Liver (tissue), 9 donors: ENCODE measurements around the gene IL17RC. TPM values are rescaled to one million over a fixed set of nuclear protein-coding genes. Genes with fewer than 3 reads are reported as not detected.

Experiments
- DNase-seq: peaks from one replicate; pipeline ENCODE4 v3.0.0-alpha.2; 2017; ENCODE audit warnings: low spot score
- H3K27ac ChIP-seq, 2 donors: one replicate each; pipeline ENCODE4 v1.7.0; 2013; ENCODE audit warnings: inconsistent platforms in 2 of 2, low read length in 2 of 2, control low read depth in 1 of 2, low read depth in 1 of 2, mild to moderate bottlenecking in 1 of 2
- H3K27me3 ChIP-seq, 4 donors: one replicate each; pipeline versions ENCODE4 v1.6.1 to v1.7.0; 2013; ENCODE audit warnings: low read length in 3 of 4, inconsistent platforms in 1 of 4, mild to moderate bottlenecking in 1 of 4, moderate library complexity in 1 of 4; ENCODE audit not compliant: control insufficient read depth in 4 of 4, insufficient read depth in 4 of 4
- H3K36me3 ChIP-seq, 4 donors: one replicate each; pipeline versions ENCODE4 v1.6.1 to v1.7.0; 2013; ENCODE audit warnings: low read length in 3 of 4, mild to moderate bottlenecking in 3 of 4, low read depth in 1 of 4, moderate library complexity in 1 of 4; ENCODE audit not compliant: control insufficient read depth in 4 of 4, insufficient read depth in 3 of 4
- H3K4me1 ChIP-seq, 4 donors: one replicate each; pipeline versions ENCODE4 v1.6.1 to v1.7.0; 2013; ENCODE audit warnings: low read length in 3 of 4, mild to moderate bottlenecking in 3 of 4, moderate library complexity in 1 of 4; ENCODE audit not compliant: control insufficient read depth in 4 of 4, insufficient read depth in 4 of 4
- H3K4me3 ChIP-seq, 3 donors: one replicate each; pipeline versions ENCODE4 v1.6.1 to v1.7.0; 2013; ENCODE audit warnings: low read length in 3 of 3, control low read depth in 1 of 3, low read depth in 1 of 3, mild to moderate bottlenecking in 1 of 3
- H3K9ac ChIP-seq, 2 donors: one replicate each; pipeline ENCODE4 v1.7.0; 2013; ENCODE audit warnings: low read length in 2 of 2, mild to moderate bottlenecking in 2 of 2, moderate library complexity in 2 of 2, control low read depth in 1 of 2, low read depth in 1 of 2
- H3K9me3 ChIP-seq, 4 donors: one replicate each; pipeline versions ENCODE4 v1.6.1 to v1.7.0; 2013; ENCODE audit warnings: low read length in 3 of 4; ENCODE audit not compliant: control insufficient read depth in 4 of 4
- EGR1 ChIP-seq, 2 donors: IDR thresholded peaks; 2 replicates each; pipeline ENCODE4 v1.6.1; 2016 to 2018; ENCODE audit warnings: antibody characterized with exemption in 2 of 2, low read depth in 2 of 2
- FOXA1 ChIP-seq: IDR thresholded peaks from 2 replicates; pipeline ENCODE4 v1.6.1; 2016; ENCODE audit warnings: antibody characterized with exemption
- FOXA2 ChIP-seq: IDR thresholded peaks from 2 replicates; pipeline ENCODE4 v1.6.1; 2016; ENCODE audit warnings: antibody characterized with exemption
- GABPA ChIP-seq, 2 donors: IDR thresholded peaks in 1 of 2; conservative IDR thresholded peaks in 1 of 2; 2 replicates each; pipeline ENCODE4 v1.6.1; 2016; ENCODE audit warnings: antibody characterized with exemption in 2 of 2, mild to moderate bottlenecking in 1 of 2, moderate library complexity in 1 of 2
- HNF4A ChIP-seq, 2 donors: conservative IDR thresholded peaks; 2 replicates each; pipeline ENCODE4 v1.6.1; 2016; ENCODE audit warnings: antibody characterized with exemption in 2 of 2, mild to moderate bottlenecking in 2 of 2
- HNF4G ChIP-seq: IDR thresholded peaks from 2 replicates; pipeline ENCODE4 v1.6.1; 2016; ENCODE audit warnings: antibody characterized with exemption
- JUND ChIP-seq, 2 donors: IDR thresholded peaks; 2 replicates each; pipeline ENCODE4 v1.6.1; 2016; ENCODE audit warnings: antibody characterized with exemption in 2 of 2
- NR2F2 ChIP-seq: IDR thresholded peaks from 2 replicates; pipeline ENCODE4 v1.6.1; 2016; ENCODE audit warnings: antibody characterized with exemption
- RAD21 ChIP-seq, 2 donors: IDR thresholded peaks; 2 replicates each; pipeline ENCODE4 v1.6.1; 2016; ENCODE audit warnings: antibody characterized with exemption in 2 of 2, mild to moderate bottlenecking in 2 of 2
- RXRA ChIP-seq, 2 donors: IDR thresholded peaks; 2 replicates each; pipeline ENCODE4 v1.6.1; 2017 to 2018; ENCODE audit warnings: antibody characterized with exemption in 2 of 2, mild to moderate bottlenecking in 1 of 2
- SP1 ChIP-seq: IDR thresholded peaks from 2 replicates; pipeline ENCODE4 v1.6.1; 2018; ENCODE audit warnings: antibody characterized with exemption, mild to moderate bottlenecking
- TAF1 ChIP-seq: conservative IDR thresholded peaks from 2 replicates; pipeline ENCODE4 v1.6.1; 2016; ENCODE audit warnings: antibody characterized with exemption, mild to moderate bottlenecking
- YY1 ChIP-seq: IDR thresholded peaks from 2 replicates; pipeline ENCODE4 v1.6.1; 2016; ENCODE audit warnings: antibody characterized with exemption, mild to moderate bottlenecking
- WGBS: extraction: QIAGEN DNeasy Blood & Tissue Kit; methylation state at CpG from one replicate; pipeline ENCODE4 v1.1.7; 2013; 5-methylcytosine and 5-hydroxymethylcytosine counted together
- polyA plus RNA-seq, 2 donors: library from polyadenylated mRNA; stranded (reverse) in 1 of 2; unstranded in 1 of 2; fragments of 200-250 nt in 1 of 2; fragments of >200 nt in 1 of 2; fragmentation: Nextera tagmentation in 1 of 2; extraction: Ambion mirVana in 1 of 2; gene quantifications; one replicate each; pipeline versions ENCODE4 v1.2.1 to v1.2.3, GENCODE V29; 2013 to 2015
- total RNA-seq, 2 donors: library from RNA; depleted of rRNA; stranded (reverse); fragments of >200 nt; gene quantifications; one replicate each; pipeline ENCODE4 v1.2.3, GENCODE V29; 2014
- TF ChIP-seq, protein P1 (sequence below): IDR thresholded peaks from 2 replicates; pipeline ENCODE4 v1.6.1; 2016; ENCODE audit warnings: antibody characterized with exemption
- TF ChIP-seq, protein P2 (sequence below): fragments of 150-350 bp; IDR thresholded peaks from 2 replicates; pipeline ENCODE4 v1.5.1; 2017; ENCODE audit warnings: improper control_type of control experiment, low read depth, low read length; ENCODE audit not compliant: missing input control
- TF ChIP-seq, protein P3 (sequence below): IDR thresholded peaks from 2 replicates; pipeline ENCODE4 v1.6.1; 2016; ENCODE audit warnings: antibody characterized with exemption, mild to moderate bottlenecking
- donor health status: healthy.
- donor health status: healthy.
- donor health status: healthy.
- donor health status: healthy.
- donor health status: healthy.

Gene IL17RC
- total and polyA plus RNA-seq, 4 donors = 15.4 to 62.8 (median 25.7) TPM

DNA sequence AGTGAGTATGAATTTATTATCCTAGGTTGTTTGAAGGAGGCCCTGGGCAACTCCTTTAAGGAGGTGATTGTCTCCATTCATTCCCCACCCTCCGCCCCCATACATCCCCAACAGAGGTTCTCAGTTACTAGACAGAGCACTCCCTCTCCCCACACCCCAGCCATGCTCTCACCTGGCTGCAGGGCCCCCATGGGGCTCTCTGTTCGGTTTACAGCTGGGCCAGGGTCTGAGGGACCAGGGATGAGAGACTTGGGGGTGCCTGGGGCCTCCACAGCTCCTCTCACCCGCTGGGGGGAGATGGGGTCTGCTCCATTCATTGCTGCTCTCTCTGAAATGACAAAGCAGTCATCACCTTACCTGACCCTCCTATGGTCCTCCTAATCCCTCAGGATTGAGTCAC is 31.7 kb downstream of the IL17RC start:
- H3K9me3 ChIP-seq = no peaks in the 10 kb centered on the region
- no peak overlapping the region for H3K9ac ChIP-seq
- H3K4me1 ChIP-seq = peaks cover 6 to 25% (median 18%) of the 10 kb centered on the region in 4 donors
- no peak for DNase-seq
- H3K27me3 ChIP-seq = peaks cover 0 to 3% (median 0%) of the 10 kb centered on the region in 4 donors
- TF ChIP-seq, protein P1, sequence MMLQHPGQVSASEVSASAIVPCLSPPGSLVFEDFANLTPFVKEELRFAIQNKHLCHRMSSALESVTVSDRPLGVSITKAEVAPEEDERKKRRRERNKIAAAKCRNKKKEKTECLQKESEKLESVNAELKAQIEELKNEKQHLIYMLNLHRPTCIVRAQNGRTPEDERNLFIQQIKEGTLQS = no peak
- no peak for TF ChIP-seq TAF1
- TF ChIP-seq GABPA (IDR thresholded peaks at IDR 0.05 in 1 of 2, conservative IDR thresholded peaks at IDR 0.05 in 1 of 2) = no peak
- TF ChIP-seq FOXA2 = no peak
- TF ChIP-seq JUND (IDR thresholded peaks at IDR 0.05) = no peak
- TF ChIP-seq HNF4G = no peak
- no peak overlapping the region for H3K4me3 ChIP-seq
- WGBS = 92% methylated on average over 3 of the region's 3 CpGs
- no peak overlapping the region for H3K27ac ChIP-seq
- H3K36me3 ChIP-seq = peaks cover 0 to 6% (median 4%) of the 10 kb centered on the region in 4 donors

DNA sequence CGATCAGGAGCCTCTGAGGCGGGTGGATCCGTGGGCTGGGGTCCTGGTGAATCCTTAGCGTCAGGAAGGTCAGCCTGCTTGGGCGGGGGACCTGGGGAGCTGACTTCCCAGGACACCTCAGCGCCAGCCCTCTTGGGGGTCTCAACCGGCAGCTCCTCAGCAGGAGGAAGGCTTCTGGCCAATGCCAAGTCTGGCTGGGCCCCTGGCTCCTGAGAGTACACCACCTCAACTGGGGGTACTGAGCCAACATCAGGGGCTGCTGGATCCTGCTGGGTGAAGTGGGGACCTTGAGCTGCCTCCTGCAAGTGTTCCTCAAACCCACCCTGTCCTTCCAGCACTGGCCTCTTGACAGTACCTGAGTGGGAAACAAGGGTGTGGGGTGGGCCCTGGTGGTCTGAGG is 32.2 kb downstream of the IL17RC start:
- DNase-seq = no peak
- Histone ChIP-seq H3K9ac (no peak overlapping the region), H3K4me1 (peaks cover 6 to 25% (median 18%) of the 10 kb centered on the region in 4 donors), H3K36me3 (peaks cover 0 to under 1% (median under 1%) of the 10 kb centered on the region in 4 donors), H3K27ac (no peak overlapping the region), H3K4me3 (no peak overlapping the region), H3K27me3 (peaks cover 0 to 3% (median 0%) of the 10 kb centered on the region in 4 donors), H3K9me3 (no peaks in the 10 kb centered on the region)
- WGBS = 98% methylated on average over 7 of the region's 7 CpGs
- no peak for TF ChIP-seq HNF4A (conservative IDR thresholded peaks at IDR 0.05)

DNA sequence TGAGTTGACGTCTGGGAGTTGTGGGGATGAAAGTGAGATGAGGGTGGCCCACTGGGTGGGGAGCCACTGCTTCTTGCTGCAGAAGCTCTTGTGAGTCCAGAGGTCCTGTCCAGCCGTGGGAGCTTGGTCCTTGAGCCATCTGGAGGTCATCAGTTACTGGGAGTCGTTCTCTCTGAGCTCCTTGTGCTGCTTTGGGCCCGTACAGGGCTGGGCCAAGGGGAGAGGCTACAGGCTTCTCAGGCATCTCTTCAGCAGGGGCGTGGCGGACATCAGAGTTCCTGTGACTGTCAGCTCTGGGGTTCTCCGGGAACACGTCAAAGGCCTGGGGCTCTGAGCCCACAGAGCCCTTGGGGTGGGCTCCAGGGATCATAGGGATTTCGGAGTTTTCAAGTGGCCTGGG is 32.7 kb downstream of the IL17RC start:
- 91% methylated on average over 9 of the region's 9 CpGs for WGBS

More for the DNA sequence above, 32.7 kb downstream of the IL17RC start:
- TF ChIP-seq HNF4G (no peak), YY1 (no peak), NR2F2 (no peak), FOXA2 (no peak), EGR1 (IDR thresholded peaks at IDR 0.05; ENCODE audit: low read depth in 2 of 2) (no peak), RXRA (IDR thresholded peaks at IDR 0.05) (no peak), TAF1 (no peak), FOXA1 (no peak), HNF4A (conservative IDR thresholded peaks at IDR 0.05) (no peak), SP1 (no peak), RAD21 (IDR thresholded peaks at IDR 0.05) (no peak), GABPA (IDR thresholded peaks at IDR 0.05 in 1 of 2, conservative IDR thresholded peaks at IDR 0.05 in 1 of 2) (no peak)
- TF ChIP-seq, protein P1 = no peak
- TF ChIP-seq, protein P2, sequence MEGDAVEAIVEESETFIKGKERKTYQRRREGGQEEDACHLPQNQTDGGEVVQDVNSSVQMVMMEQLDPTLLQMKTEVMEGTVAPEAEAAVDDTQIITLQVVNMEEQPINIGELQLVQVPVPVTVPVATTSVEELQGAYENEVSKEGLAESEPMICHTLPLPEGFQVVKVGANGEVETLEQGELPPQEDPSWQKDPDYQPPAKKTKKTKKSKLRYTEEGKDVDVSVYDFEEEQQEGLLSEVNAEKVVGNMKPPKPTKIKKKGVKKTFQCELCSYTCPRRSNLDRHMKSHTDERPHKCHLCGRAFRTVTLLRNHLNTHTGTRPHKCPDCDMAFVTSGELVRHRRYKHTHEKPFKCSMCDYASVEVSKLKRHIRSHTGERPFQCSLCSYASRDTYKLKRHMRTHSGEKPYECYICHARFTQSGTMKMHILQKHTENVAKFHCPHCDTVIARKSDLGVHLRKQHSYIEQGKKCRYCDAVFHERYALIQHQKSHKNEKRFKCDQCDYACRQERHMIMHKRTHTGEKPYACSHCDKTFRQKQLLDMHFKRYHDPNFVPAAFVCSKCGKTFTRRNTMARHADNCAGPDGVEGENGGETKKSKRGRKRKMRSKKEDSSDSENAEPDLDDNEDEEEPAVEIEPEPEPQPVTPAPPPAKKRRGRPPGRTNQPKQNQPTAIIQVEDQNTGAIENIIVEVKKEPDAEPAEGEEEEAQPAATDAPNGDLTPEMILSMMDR = no peak
- TF ChIP-seq, protein P3, sequence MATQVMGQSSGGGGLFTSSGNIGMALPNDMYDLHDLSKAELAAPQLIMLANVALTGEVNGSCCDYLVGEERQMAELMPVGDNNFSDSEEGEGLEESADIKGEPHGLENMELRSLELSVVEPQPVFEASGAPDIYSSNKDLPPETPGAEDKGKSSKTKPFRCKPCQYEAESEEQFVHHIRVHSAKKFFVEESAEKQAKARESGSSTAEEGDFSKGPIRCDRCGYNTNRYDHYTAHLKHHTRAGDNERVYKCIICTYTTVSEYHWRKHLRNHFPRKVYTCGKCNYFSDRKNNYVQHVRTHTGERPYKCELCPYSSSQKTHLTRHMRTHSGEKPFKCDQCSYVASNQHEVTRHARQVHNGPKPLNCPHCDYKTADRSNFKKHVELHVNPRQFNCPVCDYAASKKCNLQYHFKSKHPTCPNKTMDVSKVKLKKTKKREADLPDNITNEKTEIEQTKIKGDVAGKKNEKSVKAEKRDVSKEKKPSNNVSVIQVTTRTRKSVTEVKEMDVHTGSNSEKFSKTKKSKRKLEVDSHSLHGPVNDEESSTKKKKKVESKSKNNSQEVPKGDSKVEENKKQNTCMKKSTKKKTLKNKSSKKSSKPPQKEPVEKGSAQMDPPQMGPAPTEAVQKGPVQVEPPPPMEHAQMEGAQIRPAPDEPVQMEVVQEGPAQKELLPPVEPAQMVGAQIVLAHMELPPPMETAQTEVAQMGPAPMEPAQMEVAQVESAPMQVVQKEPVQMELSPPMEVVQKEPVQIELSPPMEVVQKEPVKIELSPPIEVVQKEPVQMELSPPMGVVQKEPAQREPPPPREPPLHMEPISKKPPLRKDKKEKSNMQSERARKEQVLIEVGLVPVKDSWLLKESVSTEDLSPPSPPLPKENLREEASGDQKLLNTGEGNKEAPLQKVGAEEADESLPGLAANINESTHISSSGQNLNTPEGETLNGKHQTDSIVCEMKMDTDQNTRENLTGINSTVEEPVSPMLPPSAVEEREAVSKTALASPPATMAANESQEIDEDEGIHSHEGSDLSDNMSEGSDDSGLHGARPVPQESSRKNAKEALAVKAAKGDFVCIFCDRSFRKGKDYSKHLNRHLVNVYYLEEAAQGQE = no peak
- no peaks in the 10 kb centered on the region for H3K36me3 ChIP-seq
- H3K27ac ChIP-seq = no peak overlapping the region
- peaks cover 6 to 25% (median 18%) of the 10 kb centered on the region in 4 donors for H3K4me1 ChIP-seq
- peaks cover 0 to 3% (median 0%) of the 10 kb centered on the region in 4 donors for H3K27me3 ChIP-seq
- no peaks in the 10 kb centered on the region for H3K9me3 ChIP-seq
- DNase-seq = no peak
- H3K4me3 ChIP-seq = no peak overlapping the region
- no peak overlapping the region for H3K9ac ChIP-seq
